T-helper 9 cell (primary cell): Measurements from ENCODE around the gene VPS37D.

ENCODE experiments used
- DNase-seq: peaks from one replicate; pipeline ENCODE4 v3.0.0-alpha.2; 2020

VPS37D gene

DNA sequence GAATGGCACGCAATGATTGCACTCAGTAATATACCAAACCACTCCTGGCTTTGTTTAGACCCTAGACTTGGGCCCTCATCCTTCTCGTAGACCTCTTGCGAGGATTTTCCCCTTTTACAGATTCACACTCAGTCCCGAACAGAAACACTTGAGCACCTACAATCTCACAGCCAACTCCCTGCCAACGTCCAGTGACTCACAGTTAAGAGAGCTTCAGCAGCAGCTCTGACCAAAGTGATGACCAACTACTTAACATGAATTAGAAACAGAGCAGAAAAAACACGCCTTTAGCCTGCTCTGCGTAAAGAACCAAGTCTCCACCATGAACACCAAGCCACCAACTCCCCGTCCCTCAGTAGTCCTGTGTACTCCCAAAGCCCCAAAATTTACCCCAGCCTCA, 13.4 kb downstream of the VPS37D start:
- DNase-seq: no peak

- no peak for DNase-seq
Observed at GRCh38 chr7:73682745-73683055, 15.1 kb downstream of the VPS37D start.

DNA sequence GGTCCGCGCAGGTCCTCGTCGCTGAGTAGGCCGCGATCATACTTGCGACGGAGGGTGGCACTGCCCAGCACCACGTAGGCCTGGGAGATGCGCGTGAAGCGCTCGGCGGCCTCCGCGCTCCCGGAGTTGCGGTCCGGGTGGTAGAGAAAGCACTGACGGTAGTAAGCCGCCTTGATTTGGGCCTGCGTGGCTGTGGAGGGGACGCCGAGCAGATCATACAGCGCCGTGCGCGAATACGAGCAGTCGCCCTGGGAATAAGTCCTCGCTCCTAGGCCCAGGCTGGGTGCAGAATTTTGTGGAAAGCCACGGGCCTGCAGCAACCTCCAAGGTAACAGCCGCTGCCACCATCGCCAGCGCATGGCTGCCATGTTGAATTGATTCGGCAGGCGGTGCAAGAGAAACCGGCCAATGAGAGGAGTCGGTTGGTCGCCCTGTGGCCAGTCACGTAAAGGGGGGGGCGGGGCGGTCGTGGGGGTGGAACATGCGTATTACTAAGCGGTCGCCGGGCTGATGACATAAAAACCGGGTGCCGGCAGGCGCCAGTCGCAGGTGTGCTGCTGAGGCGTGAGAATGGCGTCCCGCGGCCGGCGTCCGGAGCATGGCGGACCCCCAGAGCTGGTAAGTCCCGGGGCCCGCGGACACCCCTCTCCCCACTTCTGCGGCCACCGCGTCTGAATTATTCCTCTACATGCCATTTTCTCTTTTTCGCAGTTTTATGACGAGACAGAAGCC, 15.6 kb downstream of the VPS37D start, which contains the start of the genes BUD23 and DNAJC30:
Gene BUD23 (plus strand): TSS at position 542 of the 732 bp plus-strand sequence. CDS start 29 bp downstream, at position 571.
Gene DNAJC30 (minus strand): TSS at position 398 of the 732 bp plus-strand sequence. CDS start 30 bp downstream, at position 368.
- DNase-seq: peak; percentile 98

DNA sequence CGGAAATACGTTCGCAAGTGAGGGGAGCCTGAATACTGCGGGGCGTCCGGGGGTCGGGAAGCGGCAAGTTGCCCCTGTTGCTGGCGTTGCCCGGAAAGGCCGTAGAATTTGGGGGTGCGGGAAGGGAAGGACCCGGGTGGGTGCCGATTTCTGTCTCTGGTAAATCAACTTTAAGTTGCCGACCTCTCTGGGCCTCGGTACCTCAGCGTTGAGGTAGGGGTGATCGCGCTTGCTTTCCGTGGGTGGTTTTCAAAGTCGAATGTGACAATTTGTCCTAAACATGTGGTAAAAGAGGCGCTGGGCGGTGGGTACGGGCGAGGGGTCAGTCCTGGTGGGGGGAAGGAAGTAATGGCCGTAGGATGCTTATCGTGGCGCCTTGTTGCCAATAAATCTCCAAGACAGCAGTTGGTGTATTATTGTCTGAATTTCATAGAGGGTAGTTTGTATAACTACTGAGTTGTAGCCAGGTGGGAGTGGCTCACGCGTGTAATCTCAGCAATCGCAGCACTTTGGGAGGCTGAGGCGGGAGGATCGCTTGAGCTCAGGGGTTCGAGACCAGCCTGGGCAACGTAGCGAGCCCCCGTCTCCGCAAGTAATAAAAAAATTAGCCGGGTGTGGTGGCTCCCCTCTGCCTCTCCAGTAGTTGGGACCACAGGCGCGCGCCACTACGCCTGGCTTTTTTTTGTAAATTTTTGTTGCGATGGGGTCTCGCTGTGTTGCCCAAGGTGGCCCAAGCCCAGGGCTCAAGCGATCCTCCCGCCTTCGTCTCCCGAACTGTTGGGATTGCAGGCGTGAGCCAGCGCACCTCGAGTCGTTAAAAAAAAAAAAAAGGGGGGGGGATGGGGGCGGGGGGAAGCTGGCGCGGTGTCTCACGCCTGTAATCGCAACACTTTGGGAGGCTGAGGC, 16.4 kb downstream of the VPS37D start:
- DNase-seq: no peak

DNA sequence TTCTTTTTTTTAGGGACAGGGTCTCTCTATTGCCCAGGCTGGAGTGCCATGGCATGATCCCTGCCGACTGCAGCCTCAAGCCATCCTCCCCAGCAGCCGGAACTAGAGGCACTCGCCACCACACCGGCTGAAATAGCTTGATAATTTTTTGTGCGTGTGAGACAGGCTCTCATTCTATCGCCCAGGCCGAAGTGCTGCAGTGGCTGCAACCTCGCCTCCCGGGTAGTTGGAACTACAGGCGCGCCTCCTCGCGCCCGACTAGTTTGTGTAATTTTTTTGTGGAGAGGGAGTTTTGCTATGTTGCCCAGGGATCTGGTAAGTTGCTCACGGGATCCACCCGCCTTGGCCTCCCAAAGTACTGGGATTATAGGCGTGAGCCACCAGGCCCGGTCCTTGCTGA, 17.7 kb downstream of the VPS37D start:
- DNase-seq: no peak

DNA sequence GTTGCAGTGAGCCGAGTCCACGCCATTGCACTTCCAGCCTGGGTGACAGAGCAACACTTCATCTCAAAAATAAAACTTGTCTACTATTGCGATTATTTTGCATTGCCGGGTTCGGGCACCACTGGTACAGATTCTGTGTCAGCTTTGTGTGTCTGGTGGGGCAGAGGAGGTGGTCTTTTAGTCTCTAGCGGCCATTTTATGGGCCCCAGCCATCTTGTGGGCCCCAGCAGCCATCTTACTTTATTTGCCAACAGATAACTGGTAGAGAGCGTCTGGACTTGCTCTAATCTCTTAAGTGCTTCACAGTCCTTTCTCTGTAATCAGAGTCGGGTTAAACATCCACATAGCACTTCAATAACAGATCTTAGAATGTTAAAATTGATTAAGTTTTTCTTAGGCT, 20.7 kb downstream of the VPS37D start:
- no peak for DNase-seq

- DNase-seq: no peak
Observed at GRCh38 chr7:73690646-73691045, 23.0 kb downstream of the VPS37D start.

- no peak for DNase-seq
Observed at GRCh38 chr7:73696372-73696771, 28.7 kb downstream of the VPS37D start.

DNA sequence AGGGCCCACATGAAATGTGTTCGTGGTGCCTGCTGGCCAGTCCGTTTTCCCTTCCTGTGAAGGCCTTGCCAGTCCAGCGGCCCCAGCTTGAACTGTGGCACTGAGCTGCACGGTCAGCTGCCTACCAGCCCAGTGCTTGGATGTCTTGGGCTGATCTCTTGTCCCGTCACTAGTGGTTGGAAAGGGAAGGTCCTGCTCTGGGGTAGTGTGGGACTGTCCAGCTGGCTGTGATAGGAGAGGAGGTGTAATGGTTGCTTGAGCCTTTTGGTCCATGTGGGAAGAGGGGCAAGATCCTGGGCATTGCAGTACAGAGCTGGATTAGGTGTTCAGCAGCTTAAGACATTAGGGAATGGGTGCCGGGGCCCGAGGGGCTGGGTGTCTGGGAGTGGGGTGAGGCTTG, 30.8 kb downstream of the VPS37D start:
- no peak for DNase-seq

- no peak for DNase-seq
Observed at GRCh38 chr7:73699370-73700068, 31.9 kb downstream of the VPS37D start.

DNA sequence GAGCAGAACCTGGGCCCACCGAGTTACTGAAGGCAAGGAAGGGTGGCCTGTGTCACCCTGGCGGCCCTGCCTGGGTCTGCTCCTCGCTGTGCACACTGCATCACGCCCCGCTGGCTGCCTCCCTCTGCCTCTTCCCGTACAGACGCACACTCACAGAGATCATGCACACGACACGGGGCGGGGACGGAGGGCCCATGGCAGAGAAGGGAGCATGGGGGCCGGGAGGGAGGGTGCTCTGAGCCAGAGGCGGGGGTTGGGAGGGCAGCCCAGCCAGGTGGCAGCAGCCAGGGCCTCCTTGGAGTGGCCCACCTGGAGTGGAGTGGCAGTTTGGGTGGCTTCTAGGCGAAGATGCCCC, 32.4 kb downstream of the VPS37D start:
- DNase-seq: no peak

DNA sequence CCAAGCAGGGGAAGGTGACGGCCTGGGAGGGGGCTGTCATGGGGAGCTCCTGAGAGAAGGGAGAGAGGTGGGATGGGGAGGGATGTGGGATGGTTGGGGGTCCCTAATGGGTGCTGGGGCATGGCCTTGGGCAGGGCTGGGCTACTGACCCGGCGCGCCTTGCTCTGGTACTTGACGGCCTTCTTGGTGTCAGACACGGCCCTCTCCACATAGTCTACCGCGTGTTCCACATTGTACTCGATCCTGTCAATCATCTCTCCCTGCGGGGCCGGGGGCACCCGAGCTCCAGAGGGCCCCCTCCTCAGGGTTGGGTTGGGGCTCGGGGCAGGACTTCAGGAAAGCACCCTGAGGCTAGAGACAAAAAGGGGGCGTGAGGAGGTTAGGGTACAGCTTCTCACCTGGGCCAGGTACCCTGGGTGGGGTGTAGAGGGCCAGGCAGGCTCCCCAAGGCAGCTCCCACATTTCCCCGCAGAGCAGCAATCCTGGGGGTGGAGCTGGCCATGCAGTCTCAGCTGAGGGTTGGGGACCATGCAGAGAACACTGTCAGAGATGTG, 33.0 kb downstream of the VPS37D start:
- DNase-seq: no peak

- DNase-seq: no peak
Observed at GRCh38 chr7:73701357-73701995, 33.8 kb downstream of the VPS37D start.

- no peak for DNase-seq
Observed at GRCh38 chr7:73702226-73702625, 34.6 kb downstream of the VPS37D start.

- DNase-seq: no peak
Observed at GRCh38 chr7:73702665-73703064, 35.0 kb downstream of the VPS37D start.

GRCh38 chr7:73703225-73703624, 35.6 kb downstream of the VPS37D start:
- no peak for DNase-seq

DNA sequence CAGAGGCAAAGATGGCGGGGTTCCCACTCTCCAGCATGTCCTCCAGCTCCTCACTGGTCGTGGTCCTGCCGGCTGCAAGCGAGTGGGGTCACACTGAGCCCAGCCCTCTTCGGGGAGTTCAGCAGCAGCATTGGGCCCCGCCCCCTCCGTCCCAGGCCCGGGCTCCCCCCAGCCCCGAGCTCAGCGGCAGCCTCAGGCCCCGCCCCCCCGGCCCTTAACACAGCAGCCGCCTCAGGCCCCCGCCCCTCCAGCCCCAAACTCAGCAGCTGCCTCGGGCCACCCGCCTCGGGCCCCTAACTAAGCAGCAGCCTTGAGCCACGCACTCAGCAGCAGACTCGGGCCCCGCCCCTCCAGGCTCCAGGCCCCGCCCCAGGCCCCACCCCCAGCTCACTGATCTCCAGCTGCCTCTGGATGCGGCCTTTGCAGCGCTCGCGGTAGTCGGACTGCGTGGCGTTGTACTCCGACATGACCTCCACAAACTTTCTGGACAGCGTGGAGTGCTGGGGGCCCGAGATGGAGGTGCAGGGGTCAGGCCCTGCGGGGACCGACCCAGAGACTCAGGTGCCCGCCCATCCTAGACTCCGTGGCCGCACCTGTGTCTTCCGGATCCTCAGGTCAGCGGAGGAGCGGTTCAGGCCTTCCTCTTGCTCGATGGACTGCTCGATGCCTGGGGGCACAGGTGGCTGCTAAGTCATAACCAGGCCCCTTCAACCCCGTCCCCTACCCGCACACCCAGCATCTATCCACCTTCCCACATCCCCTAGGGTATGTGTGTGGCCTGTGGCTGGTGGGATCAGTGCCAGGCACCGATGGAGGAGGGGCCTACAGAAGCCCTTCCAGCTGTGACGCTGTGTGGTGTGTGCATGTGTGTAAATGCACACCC, 36.4 kb downstream of the VPS37D start:
- DNase-seq: no peak

- no peak for DNase-seq
Observed at GRCh38 chr7:73704640-73705550, 37.3 kb downstream of the VPS37D start.

GRCh38 chr7:73705551-73705920, 37.9 kb downstream of the VPS37D start:
- no peak for DNase-seq
